NB4 (cell line): ENCODE data around the gene WFIKKN1.

Experiments
- POLR2A ChIP-seq: IDR thresholded peaks from 2 replicates; pipeline ENCODE4 v1.6.1; 2011; ENCODE audit warnings: mild to moderate bottlenecking; ENCODE audit not compliant: insufficient read length; ENCODE audit errors: extremely low read depth
- TF ChIP-seq, protein P1 (sequence below): IDR thresholded peaks from one replicate; pipeline ENCODE4 v1.5.1; 2012; ENCODE audit warnings: low read depth, low read length

DNA sequence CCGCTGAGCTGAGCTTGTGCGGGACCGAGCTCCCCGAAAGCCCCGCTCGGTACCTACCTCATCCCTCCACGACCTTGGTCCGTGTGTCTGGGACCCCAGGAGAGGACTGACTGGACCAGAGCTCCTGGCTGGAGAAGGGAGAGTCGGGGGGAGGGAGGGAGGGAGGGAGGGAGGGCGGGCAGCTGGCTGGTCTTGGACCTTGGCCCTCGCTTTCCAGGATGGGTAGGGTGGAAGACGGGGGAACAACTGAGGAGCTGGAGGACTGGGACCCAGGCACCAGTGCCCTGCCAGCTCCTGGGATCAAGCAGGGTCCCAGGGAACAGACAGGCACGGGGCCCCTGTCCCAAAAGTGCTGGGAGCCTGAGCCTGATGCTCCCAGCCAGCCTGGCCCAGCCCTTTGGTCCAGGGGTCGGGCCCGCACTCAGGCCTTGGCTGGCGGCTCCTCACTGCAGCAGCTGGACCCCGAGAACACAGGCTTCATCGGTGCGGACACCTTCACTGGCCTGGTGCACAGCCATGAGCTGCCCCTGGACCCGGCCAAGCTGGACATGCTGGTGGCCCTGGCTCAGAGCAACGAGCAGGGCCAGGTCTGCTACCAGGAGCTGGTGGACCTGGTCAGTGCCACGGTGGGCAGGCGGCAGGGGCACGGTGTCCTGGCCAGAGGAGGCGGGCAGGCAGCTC is 45.2 kb downstream of the WFIKKN1 start:
- TF ChIP-seq, protein P1, sequence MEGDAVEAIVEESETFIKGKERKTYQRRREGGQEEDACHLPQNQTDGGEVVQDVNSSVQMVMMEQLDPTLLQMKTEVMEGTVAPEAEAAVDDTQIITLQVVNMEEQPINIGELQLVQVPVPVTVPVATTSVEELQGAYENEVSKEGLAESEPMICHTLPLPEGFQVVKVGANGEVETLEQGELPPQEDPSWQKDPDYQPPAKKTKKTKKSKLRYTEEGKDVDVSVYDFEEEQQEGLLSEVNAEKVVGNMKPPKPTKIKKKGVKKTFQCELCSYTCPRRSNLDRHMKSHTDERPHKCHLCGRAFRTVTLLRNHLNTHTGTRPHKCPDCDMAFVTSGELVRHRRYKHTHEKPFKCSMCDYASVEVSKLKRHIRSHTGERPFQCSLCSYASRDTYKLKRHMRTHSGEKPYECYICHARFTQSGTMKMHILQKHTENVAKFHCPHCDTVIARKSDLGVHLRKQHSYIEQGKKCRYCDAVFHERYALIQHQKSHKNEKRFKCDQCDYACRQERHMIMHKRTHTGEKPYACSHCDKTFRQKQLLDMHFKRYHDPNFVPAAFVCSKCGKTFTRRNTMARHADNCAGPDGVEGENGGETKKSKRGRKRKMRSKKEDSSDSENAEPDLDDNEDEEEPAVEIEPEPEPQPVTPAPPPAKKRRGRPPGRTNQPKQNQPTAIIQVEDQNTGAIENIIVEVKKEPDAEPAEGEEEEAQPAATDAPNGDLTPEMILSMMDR: no peak
- TF ChIP-seq POLR2A: no peak
